DOHH2 (cell line): ENCODE results near the gene PTPRN2.

Experiments
- CTCF ChIP-seq: fragments of 200-600 bp; sonication (generic); IDR thresholded peaks from one replicate; pipeline ENCODE4 v1.5.1; 2014; ENCODE audit warnings: antibody characterized with exemption, mild to moderate bottlenecking, low read depth, low read length; ENCODE audit not compliant: poor library complexity, severe bottlenecking
- EZH2phosphoT487 ChIP-seq: fragments of 200-600 bp; sonication (generic); IDR thresholded peaks from 2 replicates; pipeline ENCODE4 v1.6.1; 2017; ENCODE audit warnings: borderline replicate concordance, mild to moderate bottlenecking, antibody characterized with exemption, low read length, moderate library complexity, mixed read lengths

GRCh38 chr7:157796846-157797245 lies 790.8 kb downstream of the PTPRN2 start:
- TF ChIP-seq CTCF (no peak), EZH2phosphoT487 (no peak)
